Measurements from ENCODE around the gene GNG11.
"Not testable (repeated sequence)": the region's sequence is repeated elsewhere in the genome, so short reads cannot be mapped to it uniquely, and the experiment has no call there.

The GNG11 gene

GRCh38 chr7:93921607-93922566 is at the start of gene GNG11:
TSS of gene GNG11 (plus strand) at chr7:93921735. CDS start at chr7:93922138, 403 bp downstream.
- no peak for DNase-seq

- DNase-seq = no peak
These were observed 47.4 kb upstream of the GNG11 start for GRCh38 chr7:93873998-93874574.

- DNase-seq = no peak
These were observed 43.8 kb upstream of the GNG11 start for GRCh38 chr7:93877742-93878141.

GRCh38 chr7:93879356-93879755 is 42.2 kb upstream of the GNG11 start:
- no peak for DNase-seq

- no peak for DNase-seq
These were observed 39.1 kb upstream of the GNG11 start for GRCh38 chr7:93882468-93882867.

- no peak for DNase-seq
These were observed 38.2 kb upstream of the GNG11 start for GRCh38 chr7:93883078-93883916.

- DNase-seq = no peak
These were observed 37.6 kb upstream of the GNG11 start for GRCh38 chr7:93883917-93884345.

- DNase-seq = no peak
These were observed 37.0 kb upstream of the GNG11 start for GRCh38 chr7:93884541-93884940.

- no peak for DNase-seq
These were observed 32.3 kb upstream of the GNG11 start for GRCh38 chr7:93889261-93889660.

- no peak for DNase-seq
These were observed 31.5 kb upstream of the GNG11 start for GRCh38 chr7:93890041-93890463.

GRCh38 chr7:93890464-93891068 is 31.0 kb upstream of the GNG11 start, which contains the start of gene TFPI2:
TSS of gene TFPI2 (minus strand) at chr7:93890753. CDS start at chr7:93890678, 75 bp downstream.
- DNase-seq = no peak

GRCh38 chr7:93894426-93894825 is 27.1 kb upstream of the GNG11 start:
- no peak for DNase-seq

- DNase-seq = no peak
These were observed 26.4 kb upstream of the GNG11 start for GRCh38 chr7:93894966-93895640.

- DNase-seq = no peak
These were observed 25.5 kb upstream of the GNG11 start for GRCh38 chr7:93895859-93896600.

GRCh38 chr7:93897680-93898079 is 23.9 kb upstream of the GNG11 start:
- no peak for DNase-seq

- peak in 1 of 2 experiments; percentile 10 for DNase-seq
These were observed 18.6 kb upstream of the GNG11 start for GRCh38 chr7:93902777-93903423.

- DNase-seq = no peak
These were observed 15.3 kb upstream of the GNG11 start, which contains the start of gene GNGT1 for GRCh38 chr7:93906267-93906666. TSS of gene GNGT1 (plus strand) at chr7:93906567. CDS start at chr7:93906747, 180 bp downstream.

GRCh38 chr7:93910076-93910994 is 11.2 kb upstream of the GNG11 start:
- no peak for DNase-seq

- not testable (repeated sequence) for DNase-seq
These were observed 10.3 kb upstream of the GNG11 start for GRCh38 chr7:93911242-93911641.

Data from SHP77 (cell line).